HepG2 (cell line): Measurements from ENCODE around the gene UQCR10. TPM values are rescaled to one million over a fixed set of nuclear protein-coding genes. Genes with fewer than 3 reads are reported as not detected.
A peak's percentile ranks its signal among the peaks of the same experiment; 100 is the strongest.

Experiments
- CCAR2 ChIP-seq: fragments of 200-400 bp; formaldehyde crosslinking; optimal IDR thresholded peaks from 2 replicates; pipeline ENCODE3; 2018; ENCODE audit warnings: low read depth, mild to moderate bottlenecking, low read length, moderate library complexity
- DNMT3B ChIP-seq: conservative IDR thresholded peaks from 2 replicates; pipeline ENCODE4 v1.6.1; 2016; ENCODE audit warnings: missing biosample characterization, control low read depth
- GFI1 ChIP-seq: sonication (generic); formaldehyde crosslinking; IDR thresholded peaks from 2 replicates; pipeline ENCODE4 v1.5.0; 2020; ENCODE audit warnings: missing genetic modification reagents, mild to moderate bottlenecking, borderline replicate concordance
- GTF3A ChIP-seq: sonication (generic); formaldehyde crosslinking; conservative IDR thresholded peaks from 2 replicates; pipeline ENCODE4 v1.4.0; 2020; ENCODE audit warnings: mild to moderate bottlenecking, missing genetic modification reagents
- PPARG ChIP-seq: conservative IDR thresholded peaks from 2 replicates; pipeline ENCODE4 v1.6.1; 2016; ENCODE audit warnings: missing biosample characterization, missing genetic modification reagents
- RBM39 ChIP-seq: fragments of 200-400 bp; formaldehyde crosslinking; IDR thresholded peaks from one replicate; pipeline ENCODE4 v1.6.1; 2018; ENCODE audit warnings: antibody characterized with exemption, mild to moderate bottlenecking, low read depth, low read length; ENCODE audit not compliant: poor library complexity, severe bottlenecking
- SIX1 ChIP-seq: sonication (generic); formaldehyde crosslinking; IDR thresholded peaks from 2 replicates; pipeline ENCODE4 v1.4.0; 2020; ENCODE audit warnings: missing genetic modification reagents, borderline replicate concordance
- ZBTB7B ChIP-seq: sonication (generic); formaldehyde crosslinking; IDR thresholded peaks from 2 replicates; pipeline ENCODE4 v1.4.0; 2020; ENCODE audit warnings: missing genetic modification reagents
- ZNF510 ChIP-seq: sonication (generic); formaldehyde crosslinking; IDR thresholded peaks from 2 replicates; pipeline ENCODE4 v1.4.0; 2020; ENCODE audit warnings: low read depth, mild to moderate bottlenecking, missing genetic modification reagents
- polyA plus RNA-seq, 8 experiments: library from polyadenylated mRNA; depleted of rRNA in 3 of 8; stranded (reverse) in 7 of 8; unstranded in 1 of 8; fragments of >200 nt; fragmentation: Illumina TruSeq in 4 of 8; extraction: Trizol in 4 of 8; gene quantifications; 2 replicates each; pipeline versions ENCODE4 v1.2.1 to v1.2.3, GENCODE V29; 2011 to 2016; ENCODE audit warnings: low read depth in 4 of 8, missing spikeins in 1 of 8, mixed read lengths in 1 of 8; ENCODE audit not compliant: insufficient read depth in 1 of 8
- total RNA-seq, 5 experiments: library from RNA; depleted of rRNA; stranded (reverse); fragments of >200 nt; fragmentation: Illumina TruSeq; extraction: Trizol; gene quantifications; 2 replicates each; pipeline ENCODE4 v1.2.3, GENCODE V29; 2016; ENCODE audit warnings: low read depth in 1 of 5
- TF ChIP-seq, protein P1 (sequence below): sonication (generic); formaldehyde crosslinking; IDR thresholded peaks from one replicate; pipeline ENCODE4 v1.5.1; 2020; ENCODE audit warnings: mild to moderate bottlenecking, missing genetic modification reagents; ENCODE audit errors: not compliant biosample characterization
- TF ChIP-seq, protein P2 (sequence below): IDR thresholded peaks from 2 replicates; pipeline ENCODE4 v1.6.1; 2016
- TF ChIP-seq, protein P3 (sequence below): sonication (generic); formaldehyde crosslinking; IDR thresholded peaks from 2 replicates; pipeline ENCODE4 v1.5.1; 2020; ENCODE audit warnings: missing genetic modification reagents, mild to moderate bottlenecking, borderline replicate concordance
- TF ChIP-seq, protein P4 (sequence below): sonication (generic); formaldehyde crosslinking; IDR thresholded peaks from 2 replicates; pipeline ENCODE4 v1.5.1; 2020; ENCODE audit warnings: missing genetic modification reagents, mild to moderate bottlenecking, borderline replicate concordance
- TF ChIP-seq, protein P5 (sequence below): IDR thresholded peaks from 2 replicates; pipeline ENCODE4 v1.6.1; 2016; ENCODE audit warnings: low read depth, borderline replicate concordance

The UQCR10 gene
- total and polyA plus RNA-seq, 2 of the 13 experiments (the other 11 are each of a cell fraction or from before 2014, with no cell fraction given) = 225 to 232 TPM

DNA sequence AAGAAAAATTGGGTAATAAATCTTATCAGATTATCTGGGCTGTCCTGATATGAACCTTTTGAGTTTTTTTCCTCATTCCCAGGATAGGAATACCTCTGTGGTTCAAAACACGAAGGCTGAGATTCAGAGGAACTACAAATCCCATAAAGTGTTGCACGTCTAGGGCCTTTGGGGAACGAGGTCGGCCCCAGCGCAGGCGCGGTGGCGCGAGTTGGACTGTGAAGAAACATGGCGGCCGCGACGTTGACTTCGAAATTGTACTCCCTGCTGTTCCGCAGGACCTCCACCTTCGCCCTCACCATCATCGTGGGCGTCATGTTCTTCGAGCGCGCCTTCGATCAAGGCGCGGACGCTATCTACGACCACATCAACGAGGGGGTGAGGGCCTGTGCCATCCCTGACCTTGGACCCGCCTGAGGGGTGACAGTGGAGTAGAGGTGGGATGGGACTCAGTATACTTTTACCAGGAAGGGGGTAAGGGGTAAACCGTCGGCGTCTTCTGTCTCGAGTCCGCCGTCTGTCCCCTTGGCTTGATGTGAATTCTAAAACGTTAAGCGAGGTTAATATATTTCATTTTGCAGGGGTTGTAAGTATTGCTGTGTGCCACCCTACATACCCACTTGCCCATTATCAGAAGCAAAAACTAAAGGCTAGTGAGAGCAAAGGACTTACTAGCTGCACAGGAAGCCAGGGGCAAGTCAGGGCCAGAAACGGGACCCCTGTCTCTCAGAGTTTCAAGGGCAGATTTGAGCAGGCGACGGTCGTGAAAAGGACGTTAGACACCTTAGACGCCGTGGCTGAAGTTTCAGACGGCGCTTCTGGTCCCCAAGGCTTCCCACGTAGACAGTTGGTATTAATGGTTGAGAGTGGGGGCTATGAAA is at the start of gene UQCR10 (continued):
- TF ChIP-seq, protein P1, sequence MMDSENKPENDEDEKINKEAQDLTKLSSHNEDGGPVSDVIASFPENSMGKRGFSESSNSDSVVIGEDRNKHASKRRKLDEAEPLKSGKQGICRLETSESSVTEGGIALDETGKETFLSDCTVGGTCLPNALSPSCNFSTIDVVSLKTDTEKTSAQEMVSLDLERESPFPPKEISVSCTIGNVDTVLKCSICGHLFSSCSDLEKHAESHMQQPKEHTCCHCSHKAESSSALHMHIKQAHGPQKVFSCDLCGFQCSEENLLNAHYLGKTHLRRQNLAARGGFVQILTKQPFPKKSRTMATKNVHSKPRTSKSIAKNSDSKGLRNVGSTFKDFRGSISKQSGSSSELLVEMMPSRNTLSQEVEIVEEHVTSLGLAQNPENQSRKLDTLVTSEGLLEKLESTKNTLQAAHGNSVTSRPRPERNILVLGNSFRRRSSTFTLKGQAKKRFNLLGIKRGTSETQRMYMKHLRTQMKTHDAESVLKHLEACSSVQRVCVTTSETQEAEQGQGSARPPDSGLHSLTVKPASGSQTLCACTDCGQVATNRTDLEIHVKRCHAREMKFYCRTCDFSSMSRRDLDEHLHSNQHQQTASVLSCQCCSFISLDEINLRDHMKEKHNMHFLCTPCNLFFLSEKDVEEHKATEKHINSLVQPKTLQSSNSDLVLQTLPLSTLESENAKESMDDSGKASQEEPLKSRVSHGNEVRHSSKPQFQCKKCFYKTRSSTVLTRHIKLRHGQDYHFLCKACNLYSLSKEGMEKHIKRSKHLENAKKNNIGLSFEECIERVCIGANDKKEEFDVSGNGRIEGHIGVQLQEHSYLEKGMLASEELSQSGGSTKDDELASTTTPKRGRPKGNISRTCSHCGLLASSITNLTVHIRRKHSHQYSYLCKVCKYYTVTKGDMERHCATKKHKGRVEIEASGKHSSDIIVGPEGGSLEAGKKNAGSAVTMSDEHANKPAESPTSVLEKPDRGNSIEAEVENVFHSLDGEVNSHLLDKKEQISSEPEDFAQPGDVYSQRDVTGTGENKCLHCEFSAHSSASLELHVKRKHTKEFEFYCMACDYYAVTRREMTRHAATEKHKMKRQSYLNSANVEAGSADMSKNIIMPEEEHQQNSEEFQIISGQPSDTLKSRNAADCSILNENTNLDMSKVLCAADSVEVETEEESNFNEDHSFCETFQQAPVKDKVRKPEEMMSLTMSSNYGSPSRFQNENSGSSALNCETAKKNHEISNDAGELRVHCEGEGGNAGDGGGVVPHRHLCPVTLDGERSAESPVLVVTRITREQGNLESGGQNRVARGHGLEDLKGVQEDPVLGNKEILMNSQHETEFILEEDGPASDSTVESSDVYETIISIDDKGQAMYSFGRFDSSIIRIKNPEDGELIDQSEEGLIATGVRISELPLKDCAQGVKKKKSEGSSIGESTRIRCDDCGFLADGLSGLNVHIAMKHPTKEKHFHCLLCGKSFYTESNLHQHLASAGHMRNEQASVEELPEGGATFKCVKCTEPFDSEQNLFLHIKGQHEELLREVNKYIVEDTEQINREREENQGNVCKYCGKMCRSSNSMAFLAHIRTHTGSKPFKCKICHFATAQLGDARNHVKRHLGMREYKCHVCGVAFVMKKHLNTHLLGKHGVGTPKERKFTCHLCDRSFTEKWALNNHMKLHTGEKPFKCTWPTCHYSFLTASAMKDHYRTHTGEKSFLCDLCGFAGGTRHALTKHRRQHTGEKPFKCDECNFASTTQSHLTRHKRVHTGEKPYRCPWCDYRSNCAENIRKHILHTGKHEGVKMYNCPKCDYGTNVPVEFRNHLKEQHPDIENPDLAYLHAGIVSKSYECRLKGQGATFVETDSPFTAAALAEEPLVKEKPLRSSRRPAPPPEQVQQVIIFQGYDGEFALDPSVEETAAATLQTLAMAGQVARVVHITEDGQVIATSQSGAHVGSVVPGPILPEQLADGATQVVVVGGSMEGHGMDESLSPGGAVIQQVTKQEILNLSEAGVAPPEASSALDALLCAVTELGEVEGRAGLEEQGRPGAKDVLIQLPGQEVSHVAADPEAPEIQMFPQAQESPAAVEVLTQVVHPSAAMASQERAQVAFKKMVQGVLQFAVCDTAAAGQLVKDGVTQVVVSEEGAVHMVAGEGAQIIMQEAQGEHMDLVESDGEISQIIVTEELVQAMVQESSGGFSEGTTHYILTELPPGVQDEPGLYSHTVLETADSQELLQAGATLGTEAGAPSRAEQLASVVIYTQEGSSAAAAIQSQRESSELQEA = no peak
- TF ChIP-seq GTF3A (0 out of 2 replicates have a peak, but pooled peaks have one; percentile 16), GFI1 (CRISPR knock-in tag) (0 out of 2 replicates have a peak, but pooled peaks have one; percentile 36), CCAR2 (no peak), ZNF510 (CRISPR knock-in tag) (0 out of 2 replicates have a peak, but pooled peaks have one; percentile 56), ZBTB7B (CRISPR knock-in tag) (no peak), PPARG (no peak), RBM39 (no peak), SIX1 (CRISPR knock-in tag) (no peak), DNMT3B (CRISPR knock-in tag) (no peak)
- TF ChIP-seq, protein P2, sequence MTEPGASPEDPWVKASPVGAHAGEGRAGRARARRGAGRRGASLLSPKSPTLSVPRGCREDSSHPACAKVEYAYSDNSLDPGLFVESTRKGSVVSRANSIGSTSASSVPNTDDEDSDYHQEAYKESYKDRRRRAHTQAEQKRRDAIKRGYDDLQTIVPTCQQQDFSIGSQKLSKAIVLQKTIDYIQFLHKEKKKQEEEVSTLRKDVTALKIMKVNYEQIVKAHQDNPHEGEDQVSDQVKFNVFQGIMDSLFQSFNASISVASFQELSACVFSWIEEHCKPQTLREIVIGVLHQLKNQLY (CRISPR knock-in tag) = no peak
- TF ChIP-seq, protein P3, sequence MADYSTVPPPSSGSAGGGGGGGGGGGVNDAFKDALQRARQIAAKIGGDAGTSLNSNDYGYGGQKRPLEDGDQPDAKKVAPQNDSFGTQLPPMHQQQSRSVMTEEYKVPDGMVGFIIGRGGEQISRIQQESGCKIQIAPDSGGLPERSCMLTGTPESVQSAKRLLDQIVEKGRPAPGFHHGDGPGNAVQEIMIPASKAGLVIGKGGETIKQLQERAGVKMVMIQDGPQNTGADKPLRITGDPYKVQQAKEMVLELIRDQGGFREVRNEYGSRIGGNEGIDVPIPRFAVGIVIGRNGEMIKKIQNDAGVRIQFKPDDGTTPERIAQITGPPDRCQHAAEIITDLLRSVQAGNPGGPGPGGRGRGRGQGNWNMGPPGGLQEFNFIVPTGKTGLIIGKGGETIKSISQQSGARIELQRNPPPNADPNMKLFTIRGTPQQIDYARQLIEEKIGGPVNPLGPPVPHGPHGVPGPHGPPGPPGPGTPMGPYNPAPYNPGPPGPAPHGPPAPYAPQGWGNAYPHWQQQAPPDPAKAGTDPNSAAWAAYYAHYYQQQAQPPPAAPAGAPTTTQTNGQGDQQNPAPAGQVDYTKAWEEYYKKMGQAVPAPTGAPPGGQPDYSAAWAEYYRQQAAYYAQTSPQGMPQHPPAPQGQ = no peak
- TF ChIP-seq, protein P4, sequence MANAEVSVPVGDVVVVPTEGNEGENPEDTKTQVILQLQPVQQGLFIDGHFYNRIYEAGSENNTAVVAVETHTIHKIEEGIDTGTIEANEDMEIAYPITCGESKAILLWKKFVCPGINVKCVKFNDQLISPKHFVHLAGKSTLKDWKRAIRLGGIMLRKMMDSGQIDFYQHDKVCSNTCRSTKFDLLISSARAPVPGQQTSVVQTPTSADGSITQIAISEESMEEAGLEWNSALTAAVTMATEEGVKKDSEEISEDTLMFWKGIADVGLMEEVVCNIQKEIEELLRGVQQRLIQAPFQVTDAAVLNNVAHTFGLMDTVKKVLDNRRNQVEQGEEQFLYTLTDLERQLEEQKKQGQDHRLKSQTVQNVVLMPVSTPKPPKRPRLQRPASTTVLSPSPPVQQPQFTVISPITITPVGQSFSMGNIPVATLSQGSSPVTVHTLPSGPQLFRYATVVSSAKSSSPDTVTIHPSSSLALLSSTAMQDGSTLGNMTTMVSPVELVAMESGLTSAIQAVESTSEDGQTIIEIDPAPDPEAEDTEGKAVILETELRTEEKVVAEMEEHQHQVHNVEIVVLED = peak; percentile 85; the same call in 1 of the 2 replicates
- TF ChIP-seq, protein P5, sequence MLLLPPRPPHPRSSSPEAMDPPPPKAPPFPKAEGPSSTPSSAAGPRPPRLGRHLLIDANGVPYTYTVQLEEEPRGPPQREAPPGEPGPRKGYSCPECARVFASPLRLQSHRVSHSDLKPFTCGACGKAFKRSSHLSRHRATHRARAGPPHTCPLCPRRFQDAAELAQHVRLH (CRISPR knock-in tag) = no peak
